ENCODE data around the gene CELSR3. TPM values are rescaled to one million over a fixed set of nuclear protein-coding genes. Genes with fewer than 3 reads are reported as not detected.

The CELSR3 gene
- total RNA-seq, 1 experiment from 2014 or later: 7.7 TPM

DNA sequence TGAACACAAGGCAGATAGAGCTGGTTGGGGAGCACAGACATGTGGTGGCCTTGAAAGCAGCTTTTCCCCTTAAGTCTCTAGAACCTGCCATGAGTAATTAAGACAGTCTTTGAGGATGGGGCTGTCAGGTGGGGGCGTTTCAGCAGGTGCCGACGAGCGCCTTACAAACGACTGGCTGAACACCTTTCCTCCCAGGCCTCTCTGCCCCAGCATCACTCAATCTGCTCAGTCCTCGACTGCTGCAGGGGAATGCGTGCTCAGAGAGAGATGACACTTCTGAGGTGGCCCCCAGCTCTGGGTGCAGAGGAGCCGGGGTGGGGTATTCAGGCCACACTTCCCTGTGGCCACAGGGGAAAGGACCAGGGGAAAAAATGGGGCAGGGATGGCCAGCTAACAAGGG lies 31.1 kb upstream of the CELSR3 start:
- ChIA-PET CTCF (no interaction called here), POLR2A (no interaction called here)
- Histone ChIP-seq H3K27me3 (ENCODE audit: control insufficient read depth, insufficient read depth, low read length) (no peaks in the 10 kb centered on the region), H3K36me3 (ENCODE audit: control insufficient read depth, insufficient read depth, low read length) (peaks cover 24% of the 10 kb centered on the region), H3K27ac (ENCODE audit: low read length) (no peak overlapping the region), H3K4me1 (ENCODE audit: control insufficient read depth, insufficient read depth, low read length) (peaks cover 7% of the 10 kb centered on the region; the same call in 1 of the 2 replicates), H3K9me3 (ENCODE audit: control insufficient read depth, insufficient read depth, low read depth, low read length) (no peaks in the 10 kb centered on the region), H3K4me3 (ENCODE audit: low read depth in 2 of 2, low read length in 2 of 2) (no peak overlapping the region)
- intact Hi-C loops (cut with micrococcal nuclease; ENCODE audit: unreplicated experiment) (no loop called here), in situ Hi-C loops (cut with HindIII; ENCODE audit: low pct_unique_long_range_greater_than_20kb, low sequenced_read_pairs) (no loop called here)
- TF ChIP-seq POLR2AphosphoS5 (IDR thresholded peaks at IDR 0.05; ENCODE audit: low read depth, low read length) (no peak), SIN3A (IDR thresholded peaks at IDR 0.05; ENCODE audit: borderline replicate concordance, insufficient read depth, low read depth, low read length) (no peak)
- TF ChIP-seq, protein P1, sequence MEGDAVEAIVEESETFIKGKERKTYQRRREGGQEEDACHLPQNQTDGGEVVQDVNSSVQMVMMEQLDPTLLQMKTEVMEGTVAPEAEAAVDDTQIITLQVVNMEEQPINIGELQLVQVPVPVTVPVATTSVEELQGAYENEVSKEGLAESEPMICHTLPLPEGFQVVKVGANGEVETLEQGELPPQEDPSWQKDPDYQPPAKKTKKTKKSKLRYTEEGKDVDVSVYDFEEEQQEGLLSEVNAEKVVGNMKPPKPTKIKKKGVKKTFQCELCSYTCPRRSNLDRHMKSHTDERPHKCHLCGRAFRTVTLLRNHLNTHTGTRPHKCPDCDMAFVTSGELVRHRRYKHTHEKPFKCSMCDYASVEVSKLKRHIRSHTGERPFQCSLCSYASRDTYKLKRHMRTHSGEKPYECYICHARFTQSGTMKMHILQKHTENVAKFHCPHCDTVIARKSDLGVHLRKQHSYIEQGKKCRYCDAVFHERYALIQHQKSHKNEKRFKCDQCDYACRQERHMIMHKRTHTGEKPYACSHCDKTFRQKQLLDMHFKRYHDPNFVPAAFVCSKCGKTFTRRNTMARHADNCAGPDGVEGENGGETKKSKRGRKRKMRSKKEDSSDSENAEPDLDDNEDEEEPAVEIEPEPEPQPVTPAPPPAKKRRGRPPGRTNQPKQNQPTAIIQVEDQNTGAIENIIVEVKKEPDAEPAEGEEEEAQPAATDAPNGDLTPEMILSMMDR (IDR thresholded peaks at IDR 0.05): no peak
- ATAC-seq (no peak), DNase-seq (ENCODE audit: low read depth, low spot score) (no peak)
- BruUV-seq (replicated peaks): no TSS peak

DNA sequence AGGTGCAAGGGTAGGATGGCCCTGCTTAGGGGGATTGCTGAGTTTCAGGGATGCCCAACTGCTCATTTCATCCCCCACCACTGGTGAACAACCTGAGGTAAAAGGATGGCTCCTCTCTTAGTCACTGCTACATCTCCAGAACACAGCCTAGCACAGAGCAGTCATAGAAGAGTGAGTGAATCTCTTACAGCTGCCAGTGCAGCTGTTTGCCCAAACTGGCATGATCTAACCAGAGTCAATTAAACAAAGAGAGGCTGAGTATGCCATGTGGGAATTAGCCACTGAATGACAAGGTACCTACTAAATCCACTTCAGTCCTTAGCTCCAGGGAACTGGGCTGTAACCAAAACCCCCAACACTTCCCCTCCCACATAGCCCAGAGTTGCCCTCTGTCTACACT lies 29.9 kb upstream of the CELSR3 start:
- DNase-seq (ENCODE audit: low read depth, low spot score) (no peak), ATAC-seq (no peak)
- no peaks in the 10 kb centered on the region for H3K9me3 ChIP-seq (ENCODE audit: control insufficient read depth, insufficient read depth, low read depth, low read length)
- peaks cover 27% of the 10 kb centered on the region for H3K36me3 ChIP-seq (ENCODE audit: control insufficient read depth, insufficient read depth, low read length)
- no peak overlapping the region for H3K4me3 ChIP-seq (ENCODE audit: low read depth in 2 of 2, low read length in 2 of 2)
- H3K27me3 ChIP-seq (ENCODE audit: control insufficient read depth, insufficient read depth, low read length): no peaks in the 10 kb centered on the region
- H3K4me1 ChIP-seq (ENCODE audit: control insufficient read depth, insufficient read depth, low read length): peaks cover 7% of the 10 kb centered on the region; the same call in 1 of the 2 replicates
- intact Hi-C loops (cut with micrococcal nuclease; ENCODE audit: unreplicated experiment): no loop called here
- no TSS peak for BruUV-seq (replicated peaks)
- CTCF ChIA-PET: no interaction called here
- TF ChIP-seq, protein P1 (IDR thresholded peaks at IDR 0.05): no peak
- no peak for TF ChIP-seq POLR2AphosphoS5 (IDR thresholded peaks at IDR 0.05; ENCODE audit: low read depth, low read length)
- no peak for TF ChIP-seq TCF7L2 (IDR thresholded peaks at IDR 0.05; ENCODE audit: low read depth, low read length)
- TF ChIP-seq SIN3A (IDR thresholded peaks at IDR 0.05; ENCODE audit: borderline replicate concordance, insufficient read depth, low read depth, low read length): no peak
- TF ChIP-seq, protein P2, sequence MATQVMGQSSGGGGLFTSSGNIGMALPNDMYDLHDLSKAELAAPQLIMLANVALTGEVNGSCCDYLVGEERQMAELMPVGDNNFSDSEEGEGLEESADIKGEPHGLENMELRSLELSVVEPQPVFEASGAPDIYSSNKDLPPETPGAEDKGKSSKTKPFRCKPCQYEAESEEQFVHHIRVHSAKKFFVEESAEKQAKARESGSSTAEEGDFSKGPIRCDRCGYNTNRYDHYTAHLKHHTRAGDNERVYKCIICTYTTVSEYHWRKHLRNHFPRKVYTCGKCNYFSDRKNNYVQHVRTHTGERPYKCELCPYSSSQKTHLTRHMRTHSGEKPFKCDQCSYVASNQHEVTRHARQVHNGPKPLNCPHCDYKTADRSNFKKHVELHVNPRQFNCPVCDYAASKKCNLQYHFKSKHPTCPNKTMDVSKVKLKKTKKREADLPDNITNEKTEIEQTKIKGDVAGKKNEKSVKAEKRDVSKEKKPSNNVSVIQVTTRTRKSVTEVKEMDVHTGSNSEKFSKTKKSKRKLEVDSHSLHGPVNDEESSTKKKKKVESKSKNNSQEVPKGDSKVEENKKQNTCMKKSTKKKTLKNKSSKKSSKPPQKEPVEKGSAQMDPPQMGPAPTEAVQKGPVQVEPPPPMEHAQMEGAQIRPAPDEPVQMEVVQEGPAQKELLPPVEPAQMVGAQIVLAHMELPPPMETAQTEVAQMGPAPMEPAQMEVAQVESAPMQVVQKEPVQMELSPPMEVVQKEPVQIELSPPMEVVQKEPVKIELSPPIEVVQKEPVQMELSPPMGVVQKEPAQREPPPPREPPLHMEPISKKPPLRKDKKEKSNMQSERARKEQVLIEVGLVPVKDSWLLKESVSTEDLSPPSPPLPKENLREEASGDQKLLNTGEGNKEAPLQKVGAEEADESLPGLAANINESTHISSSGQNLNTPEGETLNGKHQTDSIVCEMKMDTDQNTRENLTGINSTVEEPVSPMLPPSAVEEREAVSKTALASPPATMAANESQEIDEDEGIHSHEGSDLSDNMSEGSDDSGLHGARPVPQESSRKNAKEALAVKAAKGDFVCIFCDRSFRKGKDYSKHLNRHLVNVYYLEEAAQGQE (IDR thresholded peaks at IDR 0.05; ENCODE audit: insufficient read depth in 1 of 2, low read depth in 2 of 2, low read length in 1 of 2): no peak
- in situ Hi-C loops (cut with HindIII; ENCODE audit: low pct_unique_long_range_greater_than_20kb, low sequenced_read_pairs): no loop called here
- no peak overlapping the region for H3K27ac ChIP-seq (ENCODE audit: low read length)
- POLR2A ChIA-PET: no interaction called here
